ENCODE results near the gene KMT5B. TPM values are rescaled to one million over a fixed set of nuclear protein-coding genes. Genes with fewer than 3 reads are reported as not detected.

Gene KMT5B
- total RNA-seq, 1 donor from 2014 or later = 46.8 TPM

- DNase-seq (ENCODE audit: low spot score) = no peak
- Mint-ChIP-seq H3K4me1 (ENCODE audit: unreplicated experiment) (peaks cover 11% of the 10 kb centered on the region), H3K36me3 (ENCODE audit: low read depth, unreplicated experiment) (no peaks in the 10 kb centered on the region), H3K9me3 (ENCODE audit: unreplicated experiment) (no peaks in the 10 kb centered on the region), H3K27ac (ENCODE audit: unreplicated experiment) (no peak overlapping the region), H3K4me3 (ENCODE audit: unreplicated experiment) (no peak overlapping the region), H3K27me3 (ENCODE audit: unreplicated experiment) (peaks cover 4% of the 10 kb centered on the region)
- no peak for TF ChIP-seq CTCF (IDR thresholded peaks at IDR 0.05; ENCODE audit: unreplicated experiment)
Measured at GRCh38 chr11:68199295-68199987, 13.7 kb downstream of the KMT5B start.

DNA sequence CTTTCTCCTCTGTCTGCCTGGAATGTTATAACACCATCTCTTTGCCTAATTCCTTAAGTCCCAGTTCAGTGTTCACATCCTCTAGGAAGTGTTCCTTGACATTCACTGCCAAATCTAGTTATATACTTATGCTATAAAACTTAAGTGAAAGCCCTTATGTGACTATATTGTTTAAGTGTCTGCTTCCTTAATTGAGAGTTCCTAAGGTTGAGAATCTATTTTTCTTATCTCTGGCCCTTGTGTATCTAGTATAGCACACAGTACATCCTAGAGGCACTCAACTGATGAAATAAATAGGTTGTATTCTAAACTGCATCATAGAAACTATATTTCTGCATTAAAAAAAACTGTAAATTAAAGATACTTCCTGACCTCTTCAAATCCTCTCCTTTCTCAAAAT is 16.9 kb downstream of the KMT5B start:
- Mint-ChIP-seq H3K36me3 (ENCODE audit: low read depth, unreplicated experiment) (no peaks in the 10 kb centered on the region), H3K4me3 (ENCODE audit: unreplicated experiment) (no peak overlapping the region), H3K9me3 (ENCODE audit: unreplicated experiment) (no peaks in the 10 kb centered on the region), H3K27ac (ENCODE audit: unreplicated experiment) (peak overlapping the region; percentile 74), H3K4me1 (ENCODE audit: unreplicated experiment) (peaks cover 11% of the 10 kb centered on the region), H3K27me3 (ENCODE audit: unreplicated experiment) (peaks cover 4% of the 10 kb centered on the region)
- no peak for TF ChIP-seq CTCF (IDR thresholded peaks at IDR 0.05; ENCODE audit: unreplicated experiment)
- DNase-seq (ENCODE audit: low spot score) = no peak

GRCh38 chr11:68194675-68195294 is 18.3 kb downstream of the KMT5B start:
- Mint-ChIP-seq H3K9me3 (ENCODE audit: unreplicated experiment) (no peaks in the 10 kb centered on the region), H3K4me1 (ENCODE audit: unreplicated experiment) (peaks cover 3% of the 10 kb centered on the region), H3K36me3 (ENCODE audit: low read depth, unreplicated experiment) (no peaks in the 10 kb centered on the region), H3K27me3 (ENCODE audit: unreplicated experiment) (peaks cover 4% of the 10 kb centered on the region), H3K4me3 (ENCODE audit: unreplicated experiment) (no peak overlapping the region), H3K27ac (ENCODE audit: unreplicated experiment) (no peak overlapping the region)
- no peak for TF ChIP-seq CTCF (IDR thresholded peaks at IDR 0.05; ENCODE audit: unreplicated experiment)
- DNase-seq (ENCODE audit: low spot score) = no peak

- H3K4me1 Mint-ChIP-seq (ENCODE audit: unreplicated experiment) = peaks cover 3% of the 10 kb centered on the region
- DNase-seq (ENCODE audit: low spot score) = no peak
- H3K4me3 Mint-ChIP-seq (ENCODE audit: unreplicated experiment) = no peak overlapping the region
- H3K36me3 Mint-ChIP-seq (ENCODE audit: low read depth, unreplicated experiment) = no peaks in the 10 kb centered on the region
- H3K27me3 Mint-ChIP-seq (ENCODE audit: unreplicated experiment) = no peaks in the 10 kb centered on the region
- no peak overlapping the region for H3K27ac Mint-ChIP-seq (ENCODE audit: unreplicated experiment)
- no peaks in the 10 kb centered on the region for H3K9me3 Mint-ChIP-seq (ENCODE audit: unreplicated experiment)
- TF ChIP-seq CTCF (IDR thresholded peaks at IDR 0.05; ENCODE audit: unreplicated experiment) = no peak
Measured at GRCh38 chr11:68193018-68193417, 20.1 kb downstream of the KMT5B start.

All from endothelial cell (in vitro differentiated cells).